Left renal cortex interstitium (tissue), 4 donors: ENCODE measurements around the gene SCN5A. TPM values are rescaled to one million over a fixed set of nuclear protein-coding genes. Genes with fewer than 3 reads are reported as not detected.
"Not testable (repeated sequence)": the region's sequence is repeated elsewhere in the genome, so short reads cannot be mapped to it uniquely, and the experiment has no call there.

Experiments
- DNase-seq, 4 donors: peaks; one replicate each; pipeline ENCODE4 v3.0.0-alpha.2; 2013; ENCODE audit warnings: low read depth in 4 of 4, low spot score in 2 of 4, missing footprints in 1 of 4
- polyA plus RNA-seq, 4 donors: library from polyadenylated mRNA; unstranded; fragments of 120-200 nt; gene quantifications; one replicate each; pipeline ENCODE4 v1.2.1, GENCODE V29; 2013; ENCODE audit not compliant: insufficient read length in 4 of 4

Gene SCN5A
- polyA plus RNA-seq, 4 donors, result 0.95 to 2.1 (median 1.1) TPM

GRCh38 chr3:38580450-38581382 is 68.8 kb downstream of the SCN5A start:
- DNase-seq, result no peak

- no peak for DNase-seq
These were observed 69.7 kb downstream of the SCN5A start for GRCh38 chr3:38579551-38580449.

- DNase-seq, result no peak
These were observed 70.3 kb downstream of the SCN5A start for GRCh38 chr3:38579141-38579540.

- no peak for DNase-seq
These were observed 70.9 kb downstream of the SCN5A start for GRCh38 chr3:38578551-38578950.

GRCh38 chr3:38578081-38578475 is 71.4 kb downstream of the SCN5A start:
- no peak for DNase-seq

GRCh38 chr3:38577371-38578080 is 72.0 kb downstream of the SCN5A start:
- no peak for DNase-seq

- DNase-seq, result no peak
These were observed 72.7 kb downstream of the SCN5A start for GRCh38 chr3:38576526-38577370.

GRCh38 chr3:38576131-38576525 is 73.4 kb downstream of the SCN5A start:
- DNase-seq, result no peak

- DNase-seq, result no peak
These were observed 74.1 kb downstream of the SCN5A start for GRCh38 chr3:38575279-38575843.

GRCh38 chr3:38574411-38575278 is 74.8 kb downstream of the SCN5A start:
- no peak for DNase-seq

- no peak for DNase-seq
These were observed 75.9 kb downstream of the SCN5A start for GRCh38 chr3:38573556-38573955.

GRCh38 chr3:38573111-38573510 is 76.4 kb downstream of the SCN5A start:
- DNase-seq, result no peak

GRCh38 chr3:38567498-38567897 is 82.0 kb downstream of the SCN5A start:
- no peak for DNase-seq

GRCh38 chr3:38566794-38567193 is 82.7 kb downstream of the SCN5A start:
- not testable (repeated sequence) for DNase-seq

GRCh38 chr3:38566215-38566528 is 83.3 kb downstream of the SCN5A start:
- no peak for DNase-seq

GRCh38 chr3:38565339-38566214 is 83.9 kb downstream of the SCN5A start:
- DNase-seq, result no peak

- no peak for DNase-seq
These were observed 84.7 kb downstream of the SCN5A start for GRCh38 chr3:38564631-38565338.
